H7 (cell line): Measurements from ENCODE around the gene ANKRD44. TPM values are rescaled to one million over a fixed set of nuclear protein-coding genes. Genes with fewer than 3 reads are reported as not detected.
A peak's percentile ranks its signal among the peaks of the same experiment; 100 is the strongest.

Experiments used
- DNase-seq: peaks from one replicate; pipeline ENCODE4 v3.0.0; 2012
- H3K27me3 ChIP-seq: 2 replicates; pipeline ENCODE4 v1.6.0; 2011; ENCODE audit warnings: mild to moderate bottlenecking, low read length; ENCODE audit not compliant: control insufficient read depth, insufficient read depth
- H3K36me3 ChIP-seq: replicated peaks from 2 replicates; pipeline ENCODE4 v1.5.1; 2011; ENCODE audit warnings: low read length; ENCODE audit not compliant: control insufficient read depth, insufficient read depth
- H3K4me3 ChIP-seq: 2 replicates; pipeline ENCODE4 v1.5.1; 2011; ENCODE audit warnings: low read depth, mild to moderate bottlenecking, control low read depth, low read length, moderate library complexity; ENCODE audit not compliant: insufficient read depth
- total RNA-seq: library from RNA; depleted of rRNA; stranded (reverse); fragments of >200 nt; shearing (Covaris generic); gene quantifications from 2 replicates; pipeline ENCODE4 v1.2.3, GENCODE V29; 2014

ANKRD44 gene
- total RNA-seq, 1 experiment from 2014 or later = 0.76 TPM

DNA sequence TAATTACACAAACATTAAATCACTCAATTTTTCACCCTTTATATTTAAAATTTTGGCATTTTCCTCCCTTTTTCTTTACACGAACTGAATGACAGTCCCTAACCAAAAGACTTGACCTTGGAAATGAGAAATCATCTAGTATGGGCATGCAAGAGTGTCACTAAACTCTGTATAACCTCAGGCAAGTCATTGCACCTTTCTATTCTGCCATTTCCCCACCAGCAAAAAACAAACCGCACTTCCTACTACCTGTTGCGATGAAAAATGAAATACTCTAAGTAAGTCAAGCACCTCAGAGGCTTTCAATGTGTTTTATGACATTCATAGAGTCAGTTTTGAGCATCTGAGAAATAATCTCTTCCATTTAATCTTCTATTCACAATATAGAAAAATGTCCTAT lies 44.1 kb downstream of the ANKRD44 start:
- Histone ChIP-seq H3K4me3 (no peak overlapping the region), H3K36me3 (no peaks in the 10 kb centered on the region), H3K27me3 (no peaks in the 10 kb centered on the region; the same call in 1 of the 2 replicates)
- DNase-seq = no peak

GRCh38 chr2:197265924-197266323 lies 44.7 kb downstream of the ANKRD44 start:
- Histone ChIP-seq H3K4me3 (no peak overlapping the region), H3K27me3 (no peaks in the 10 kb centered on the region; the same call in 1 of the 2 replicates), H3K36me3 (no peaks in the 10 kb centered on the region)
- DNase-seq = no peak

- Histone ChIP-seq H3K4me3 (no peak overlapping the region), H3K36me3 (no peaks in the 10 kb centered on the region), H3K27me3 (no peaks in the 10 kb centered on the region; the same call in 1 of the 2 replicates)
- DNase-seq = no peak
Measured at GRCh38 chr2:197265036-197265435, 45.5 kb downstream of the ANKRD44 start.

- Histone ChIP-seq H3K27me3 (no peaks in the 10 kb centered on the region; the same call in 1 of the 2 replicates), H3K36me3 (no peaks in the 10 kb centered on the region), H3K4me3 (no peak overlapping the region)
- no peak for DNase-seq
Measured at GRCh38 chr2:197264332-197264731, 46.2 kb downstream of the ANKRD44 start.

DNA sequence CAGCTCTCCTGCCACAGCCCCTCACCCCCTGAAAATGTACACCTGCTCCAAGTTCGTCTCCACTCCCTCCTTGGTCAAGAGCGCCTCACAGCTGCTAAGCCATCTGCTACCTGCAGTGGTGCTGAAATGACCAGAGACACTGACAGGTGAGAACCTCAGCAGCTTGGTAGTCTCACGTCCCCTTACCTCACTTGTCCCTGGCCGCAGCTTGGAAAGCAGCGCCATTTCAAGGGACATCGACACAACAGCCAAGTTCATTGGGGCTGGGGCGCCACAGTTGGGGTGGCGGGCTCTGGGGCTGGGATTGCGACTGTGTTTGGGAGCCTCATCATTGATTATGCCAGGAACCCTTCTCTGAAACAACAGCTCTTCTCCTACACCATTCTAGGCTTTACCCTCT lies 47.5 kb downstream of the ANKRD44 start:
- Histone ChIP-seq H3K36me3 (no peaks in the 10 kb centered on the region), H3K4me3 (no peak overlapping the region), H3K27me3 (no peaks in the 10 kb centered on the region)
- DNase-seq = no peak

GRCh38 chr2:197261808-197262226 lies 48.8 kb downstream of the ANKRD44 start:
- Histone ChIP-seq H3K36me3 (no peaks in the 10 kb centered on the region), H3K27me3 (no peaks in the 10 kb centered on the region), H3K4me3 (no peak overlapping the region)
- DNase-seq = no peak

GRCh38 chr2:197259470-197259999 lies 51.0 kb downstream of the ANKRD44 start:
- H3K36me3 ChIP-seq = no peaks in the 10 kb centered on the region
- H3K4me3 ChIP-seq = no peak overlapping the region
- no peaks in the 10 kb centered on the region for H3K27me3 ChIP-seq
- DNase-seq = no peak

GRCh38 chr2:197258580-197258979 lies 52.0 kb downstream of the ANKRD44 start:
- no peak for DNase-seq
- Histone ChIP-seq H3K27me3 (no peaks in the 10 kb centered on the region), H3K36me3 (no peaks in the 10 kb centered on the region), H3K4me3 (no peak overlapping the region)

- Histone ChIP-seq H3K36me3 (no peaks in the 10 kb centered on the region), H3K27me3 (no peaks in the 10 kb centered on the region), H3K4me3 (no peak overlapping the region)
- DNase-seq = no peak
Measured at GRCh38 chr2:197256547-197257170, 53.9 kb downstream of the ANKRD44 start.

- Histone ChIP-seq H3K4me3 (no peak overlapping the region), H3K27me3 (no peaks in the 10 kb centered on the region), H3K36me3 (no peaks in the 10 kb centered on the region)
- no peak for DNase-seq
Measured at GRCh38 chr2:197256021-197256420, 54.6 kb downstream of the ANKRD44 start.

DNA sequence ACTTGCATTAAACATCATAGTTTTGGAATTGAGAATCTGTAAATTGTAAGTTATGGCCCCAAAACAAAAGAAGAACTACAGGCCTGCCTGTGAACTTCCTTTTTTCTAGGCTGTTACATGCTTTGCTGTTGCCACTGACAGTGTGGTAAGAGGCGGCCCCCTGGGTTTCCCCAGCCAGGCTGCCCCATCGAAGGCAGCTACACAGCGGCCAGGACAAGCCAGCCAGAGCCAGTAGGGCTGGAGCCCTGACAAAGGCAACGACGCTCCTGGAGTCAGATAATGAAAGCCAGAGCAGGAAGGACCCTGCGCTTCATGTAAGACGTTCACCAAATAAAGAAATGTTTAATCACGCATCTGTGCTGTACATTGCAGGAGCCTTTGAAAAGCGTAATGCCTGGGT lies 55.0 kb downstream of the ANKRD44 start:
- Histone ChIP-seq H3K27me3 (no peaks in the 10 kb centered on the region), H3K36me3 (no peaks in the 10 kb centered on the region), H3K4me3 (no peak overlapping the region)
- peak; percentile 80 for DNase-seq

- no peak for DNase-seq
- Histone ChIP-seq H3K36me3 (no peaks in the 10 kb centered on the region), H3K4me3 (no peak overlapping the region), H3K27me3 (no peaks in the 10 kb centered on the region)
Measured at GRCh38 chr2:197254776-197255530, 55.6 kb downstream of the ANKRD44 start.

- Histone ChIP-seq H3K27me3 (no peaks in the 10 kb centered on the region), H3K4me3 (no peak overlapping the region), H3K36me3 (no peaks in the 10 kb centered on the region)
- no peak for DNase-seq
Measured at GRCh38 chr2:197251576-197251975, 59.0 kb downstream of the ANKRD44 start.

- no peaks in the 10 kb centered on the region for H3K27me3 ChIP-seq
- no peak overlapping the region for H3K4me3 ChIP-seq
- no peak for DNase-seq
- no peaks in the 10 kb centered on the region for H3K36me3 ChIP-seq
Measured at GRCh38 chr2:197251163-197251562, 59.4 kb downstream of the ANKRD44 start.

- Histone ChIP-seq H3K4me3 (no peak overlapping the region), H3K36me3 (no peaks in the 10 kb centered on the region), H3K27me3 (no peaks in the 10 kb centered on the region)
- no peak for DNase-seq
Measured at GRCh38 chr2:197250084-197250397, 60.5 kb downstream of the ANKRD44 start.
